T follicular helper cell (primary cell): ENCODE data around the gene ATXN1L.
A peak's percentile ranks its signal among the peaks of the same experiment; 100 is the strongest.
"Not testable (repeated sequence)": the region's sequence is repeated elsewhere in the genome, so short reads cannot be mapped to it uniquely, and the experiment has no call there.

ENCODE experiments used
- DNase-seq: peaks from one replicate; pipeline ENCODE4 v3.0.0-alpha.2; 2020; ENCODE audit warnings: low read depth

ATXN1L gene

DNA sequence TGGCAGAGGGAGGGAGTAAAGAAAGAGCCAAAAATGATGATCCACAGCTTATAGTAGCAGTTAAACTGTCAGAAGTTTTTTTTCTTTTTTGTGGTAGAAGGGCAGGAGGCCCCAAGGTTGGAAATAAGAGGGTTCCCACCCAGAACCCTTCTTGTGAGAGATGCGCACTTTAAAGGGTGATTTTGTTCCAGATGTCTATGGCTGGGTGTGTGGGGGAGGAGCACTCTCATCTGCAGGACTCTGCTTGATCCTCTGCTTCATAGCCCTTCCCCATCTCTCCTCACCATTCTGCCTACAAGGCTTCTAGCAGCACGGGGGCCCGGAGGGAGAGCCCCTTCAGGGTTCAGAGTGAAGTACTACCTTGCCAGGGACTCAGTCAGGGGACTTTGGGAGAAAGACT lies 6.4 kb downstream of the ATXN1L start:
- no peak for DNase-seq

DNA sequence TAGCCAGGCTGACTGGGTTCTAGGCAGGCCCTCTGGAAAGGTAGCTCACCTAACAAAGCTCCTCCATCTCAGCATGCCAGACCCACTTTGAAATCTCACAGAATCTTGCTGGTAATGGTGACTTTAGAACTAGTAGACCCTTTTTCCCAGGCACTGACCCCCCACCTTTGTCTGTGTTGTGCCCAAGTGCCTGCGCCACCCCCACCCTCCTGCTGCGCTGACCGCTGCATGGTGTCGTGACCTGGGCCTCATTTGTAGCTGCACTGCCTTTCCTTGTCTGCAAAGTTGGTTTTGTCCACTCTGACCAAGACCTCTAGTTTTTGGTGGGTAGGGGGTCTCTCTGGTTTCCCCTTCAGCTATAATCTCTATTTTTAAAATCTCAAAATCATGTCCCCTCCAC lies 6.8 kb downstream of the ATXN1L start:
- DNase-seq = no peak

DNA sequence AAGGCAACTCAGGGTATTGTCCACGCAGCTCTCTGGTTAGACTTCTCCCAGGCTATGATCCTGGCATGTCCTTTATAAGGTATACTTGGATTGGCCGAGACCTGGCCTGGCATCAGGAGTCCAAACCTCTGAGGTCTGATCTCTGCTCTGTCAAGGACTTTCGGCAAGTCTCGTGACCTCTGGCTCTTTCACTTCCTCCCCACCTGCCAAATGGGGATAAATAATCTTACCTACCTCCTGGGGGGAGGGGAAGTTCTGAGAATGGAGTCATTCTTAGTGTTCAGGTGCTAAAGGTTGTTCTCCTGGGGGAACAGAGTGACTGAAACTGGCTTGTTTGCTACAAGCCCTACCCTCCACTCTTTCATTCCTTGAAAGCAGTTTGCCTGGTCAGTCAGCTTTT lies 7.6 kb downstream of the ATXN1L start:
- no peak for DNase-seq

DNA sequence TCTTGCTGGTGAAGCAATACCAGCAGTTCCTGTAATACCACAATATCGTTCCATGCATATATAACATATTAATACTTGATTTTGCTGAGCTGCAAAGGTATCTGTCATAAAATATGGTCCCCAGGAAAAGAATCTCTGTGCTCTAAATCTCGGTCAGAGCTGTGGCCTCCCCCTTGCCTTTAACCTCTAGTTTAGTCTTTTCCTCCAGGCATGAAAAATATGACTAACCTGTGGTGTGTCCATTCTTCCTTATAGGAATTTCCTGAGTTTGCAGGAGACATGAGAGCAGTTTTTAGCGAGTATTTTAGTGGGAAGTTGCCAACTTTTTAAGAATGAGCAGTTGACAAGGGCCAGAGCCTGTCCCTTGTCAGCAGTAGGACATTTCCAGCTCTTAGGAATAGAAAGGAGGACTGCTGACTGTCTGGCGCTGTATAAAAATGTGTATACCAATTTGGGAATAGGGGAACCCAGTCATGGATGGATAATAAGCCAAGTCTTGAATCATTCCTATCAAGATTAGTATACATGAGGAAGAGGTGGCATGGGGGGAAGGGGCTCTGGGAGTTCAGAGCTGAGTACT lies 8.7 kb downstream of the ATXN1L start:
- DNase-seq = no peak

DNA sequence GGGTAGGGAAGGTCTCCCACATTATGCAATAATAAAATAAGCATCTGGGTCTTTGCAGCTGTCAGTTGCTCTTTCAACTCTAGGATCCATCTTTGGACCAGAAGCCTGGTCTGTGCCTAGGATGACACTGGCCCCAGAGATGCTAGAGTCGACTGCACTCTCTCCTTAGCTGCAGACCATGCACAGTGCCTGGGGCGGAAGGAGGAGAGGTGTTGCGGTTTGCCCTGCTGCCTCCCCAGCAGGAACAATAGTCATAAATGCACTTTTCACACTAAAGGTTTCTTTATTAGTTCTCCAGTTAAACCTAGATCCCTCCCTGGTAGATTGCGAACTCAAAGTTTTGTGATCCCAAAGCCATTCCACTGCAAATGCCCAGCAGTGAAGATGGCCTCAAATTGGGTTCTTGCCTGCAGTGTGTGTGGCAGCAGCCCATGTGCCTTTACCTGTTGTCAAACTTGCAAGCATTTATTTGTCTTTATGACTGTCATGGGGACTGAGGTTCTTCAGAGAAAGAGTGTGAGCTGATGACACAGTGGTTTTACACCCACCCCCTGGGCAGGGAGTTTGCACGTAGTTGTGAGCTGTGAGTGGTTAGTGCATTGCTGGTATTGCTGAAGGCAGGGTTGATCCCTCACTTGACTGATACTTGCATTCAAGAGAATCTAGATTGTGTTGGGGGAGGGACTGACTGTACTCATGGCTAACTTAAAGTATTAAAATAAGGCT lies 10.3 kb downstream of the ATXN1L start:
- no peak for DNase-seq

DNA sequence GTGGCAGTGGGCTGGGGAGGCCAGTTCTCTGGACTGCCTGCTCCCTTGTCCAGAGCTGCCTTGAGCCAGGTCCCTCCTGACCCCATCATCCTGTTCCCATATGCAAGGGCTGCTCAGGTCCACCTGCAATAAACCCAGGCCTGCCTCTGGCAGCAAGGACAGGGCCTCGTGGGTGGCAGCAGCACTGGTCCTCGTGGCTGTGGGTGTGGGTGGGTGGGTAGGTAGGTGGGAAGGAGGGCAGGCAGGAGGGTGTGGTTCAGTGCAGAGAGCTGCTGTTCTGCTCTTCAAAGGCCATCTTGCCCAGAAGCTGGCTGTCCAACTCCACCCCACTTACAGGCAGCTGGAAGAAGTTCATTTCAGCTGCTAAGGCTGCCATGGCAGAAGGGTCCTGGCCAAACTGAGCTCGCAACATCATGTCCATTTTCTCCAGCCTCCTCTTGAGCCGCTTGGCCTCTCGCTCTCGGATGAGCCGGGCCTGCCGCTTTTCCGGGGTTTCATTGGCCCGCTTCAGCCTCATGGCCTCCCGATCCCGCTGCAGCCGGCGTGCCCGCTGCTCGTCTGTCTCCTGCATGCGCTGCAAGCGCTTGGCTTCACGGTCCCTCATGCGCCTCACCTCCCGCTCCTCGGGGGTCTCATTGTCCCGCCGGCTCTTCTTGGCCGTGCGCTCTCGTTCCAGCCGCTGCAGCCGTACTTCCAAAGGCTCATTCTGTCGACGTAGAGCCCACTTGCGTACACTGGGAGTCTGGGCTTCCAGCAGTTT lies 14.2 kb downstream of the ATXN1L start:
- no peak for DNase-seq

DNA sequence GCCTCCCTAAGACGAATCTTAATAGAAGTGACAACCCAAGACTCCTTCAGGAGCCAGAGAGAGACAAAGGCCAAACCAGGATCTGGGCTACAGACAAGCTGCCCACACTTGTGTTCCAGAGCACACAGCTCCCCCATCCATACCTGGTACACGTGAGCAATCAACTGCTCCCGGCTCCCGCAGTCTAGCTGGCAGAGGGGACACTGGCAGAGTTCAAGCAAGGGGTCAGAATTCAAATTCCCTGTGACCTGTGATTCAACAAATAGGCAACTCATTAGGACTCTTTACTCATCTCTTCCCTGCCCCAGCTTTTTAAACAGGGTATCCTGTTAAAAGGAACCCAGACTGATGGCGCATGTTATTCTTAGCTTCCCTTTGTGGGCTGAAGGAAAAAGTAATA lies 18.2 kb downstream of the ATXN1L start:
- DNase-seq = no peak

DNA sequence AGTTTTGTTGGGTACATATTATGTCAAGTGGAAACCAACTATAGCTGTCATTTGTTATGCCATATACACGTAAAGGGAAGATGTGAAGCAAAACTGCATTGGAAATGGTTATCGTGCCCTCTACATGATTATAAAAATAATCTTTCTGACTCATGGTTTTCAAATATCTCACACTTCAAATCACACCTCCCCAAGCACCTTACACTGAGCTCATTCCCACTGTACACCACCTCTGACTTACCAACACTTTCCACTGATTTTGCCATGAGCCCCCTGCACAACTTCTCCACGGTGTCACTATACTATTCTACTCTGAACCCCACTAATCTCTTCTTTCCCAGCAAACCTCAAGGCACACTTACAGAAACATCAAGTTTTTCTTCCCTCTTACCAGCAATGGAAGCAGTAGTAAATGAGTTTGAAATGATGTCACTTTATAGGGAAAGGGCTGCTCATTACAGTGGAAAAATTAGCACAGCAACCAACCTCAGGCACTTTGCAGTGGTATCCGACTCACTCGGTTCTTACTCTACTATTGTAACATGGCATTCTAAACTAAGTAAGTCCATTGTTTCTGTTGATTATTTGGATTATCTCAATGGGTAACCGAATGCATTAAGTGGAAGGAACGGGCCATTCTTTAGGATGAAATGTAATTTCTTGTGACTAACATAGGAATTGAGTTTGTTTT lies 19.5 kb downstream of the ATXN1L start:
- no peak for DNase-seq

DNA sequence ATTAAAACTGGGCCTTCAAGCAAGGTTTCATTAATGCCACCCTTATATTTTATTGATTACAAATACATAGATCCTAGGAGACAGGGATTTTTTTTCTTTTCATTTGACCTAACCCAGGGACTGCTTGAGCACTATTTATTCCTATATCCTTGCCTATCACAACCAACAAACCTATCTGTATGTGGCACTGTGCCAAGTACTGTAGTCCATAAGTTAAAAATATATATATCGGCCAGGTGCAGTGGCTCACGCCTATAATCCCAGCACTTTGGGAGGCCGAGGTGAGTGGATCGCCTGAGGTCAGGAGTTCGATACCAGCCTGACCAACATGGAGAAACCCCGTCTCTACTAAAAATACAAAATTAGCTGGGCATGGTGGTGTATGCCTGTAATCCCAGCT lies 21.4 kb downstream of the ATXN1L start:
- not testable (repeated sequence) for DNase-seq

DNA sequence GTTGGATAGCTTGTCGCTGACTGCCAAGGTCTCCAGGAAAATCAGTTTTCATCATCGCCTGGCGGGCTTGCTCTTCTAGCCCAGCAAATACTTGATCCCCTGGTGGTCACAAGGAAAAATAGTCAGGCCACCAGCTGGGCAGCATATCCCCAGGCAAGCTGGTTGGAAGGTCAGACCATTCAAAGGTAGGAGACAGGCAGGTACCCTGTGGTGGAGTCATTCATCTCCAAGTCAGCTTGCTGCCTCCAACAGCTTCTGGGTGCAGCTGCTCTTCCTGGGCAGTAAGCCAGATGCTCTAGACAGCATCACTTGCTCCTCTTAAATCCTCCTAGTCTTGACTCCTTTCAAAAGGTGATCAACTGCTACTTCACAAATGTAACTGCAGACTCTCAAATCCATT lies 22.2 kb downstream of the ATXN1L start:
- DNase-seq = no peak

DNA sequence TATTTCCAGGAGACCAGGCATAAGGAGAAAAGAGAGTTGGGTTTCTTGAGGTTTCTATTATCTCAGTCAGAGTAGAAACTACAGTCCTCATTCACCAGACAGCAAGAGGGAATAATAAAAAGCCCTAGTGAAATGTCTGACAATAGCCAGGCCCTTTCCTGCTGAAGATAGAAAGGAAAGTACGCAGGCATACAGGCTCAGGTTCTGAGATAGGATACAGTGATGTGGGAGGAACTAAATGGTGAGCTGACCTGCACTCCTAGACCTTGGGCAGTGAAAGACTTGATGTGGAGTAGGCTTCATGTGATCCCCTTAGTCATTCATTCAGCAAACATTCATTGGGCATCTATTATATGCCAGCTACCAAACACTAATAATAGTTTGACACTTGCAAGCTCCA lies 23.3 kb downstream of the ATXN1L start:
- no peak for DNase-seq

DNA sequence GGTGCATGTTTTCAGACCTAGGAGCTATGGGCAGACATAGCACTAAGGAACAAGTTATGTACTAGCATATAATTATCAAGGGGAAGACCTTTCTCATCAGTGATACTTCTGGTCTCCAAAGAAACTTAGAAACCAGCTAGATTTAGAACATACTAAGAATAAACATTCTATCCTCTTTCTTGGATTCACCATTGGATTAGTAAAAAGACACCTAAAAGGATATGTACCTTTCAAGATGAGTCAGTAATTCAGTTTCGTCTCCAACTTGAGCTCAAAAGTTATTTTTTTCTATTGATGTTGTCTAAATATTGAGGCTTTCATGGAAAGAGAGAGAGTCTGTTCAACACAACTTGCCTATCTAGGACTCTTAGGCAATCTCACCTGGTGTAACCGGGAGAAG lies 25.0 kb downstream of the ATXN1L start:
- DNase-seq = no peak

DNA sequence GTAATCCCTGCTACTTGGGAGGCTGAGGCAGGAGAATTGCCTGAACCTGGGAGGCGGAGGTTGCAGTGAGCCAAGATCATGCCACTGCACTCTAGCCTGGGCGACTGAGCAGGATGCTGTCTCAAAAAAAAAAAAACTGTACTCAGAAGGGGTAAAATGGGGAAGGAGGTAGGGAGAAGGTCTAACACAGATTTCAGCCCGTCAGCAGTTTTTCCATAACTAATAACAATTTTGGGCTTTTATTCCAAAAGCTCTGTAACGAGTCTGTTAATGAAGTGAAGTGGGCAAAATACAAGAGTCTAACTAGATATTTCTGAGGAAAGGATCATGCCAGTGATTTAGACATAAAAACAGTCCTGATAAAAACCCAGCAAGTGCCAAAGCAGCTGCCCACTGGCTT lies 27.4 kb downstream of the ATXN1L start:
- DNase-seq = no peak

DNA sequence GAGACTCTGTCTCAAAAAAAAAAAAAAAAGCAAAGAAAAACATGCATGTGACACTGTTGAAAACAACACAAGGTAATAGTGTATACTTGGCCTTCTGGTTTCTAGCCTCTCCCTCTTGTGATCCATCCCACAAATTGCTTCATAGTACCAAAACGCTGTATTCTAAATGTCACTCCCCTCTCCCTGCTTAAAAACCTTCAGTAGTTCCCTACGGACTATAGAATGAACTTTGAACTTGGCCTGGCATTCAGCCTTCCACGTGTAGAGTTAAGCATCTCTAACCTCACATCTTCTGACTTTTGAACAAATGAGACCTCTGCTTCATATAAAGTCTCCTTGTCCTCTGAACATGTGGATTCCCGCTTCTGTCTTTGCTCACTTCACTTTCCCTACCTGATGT lies 33.1 kb downstream of the ATXN1L start:
- DNase-seq = no peak

DNA sequence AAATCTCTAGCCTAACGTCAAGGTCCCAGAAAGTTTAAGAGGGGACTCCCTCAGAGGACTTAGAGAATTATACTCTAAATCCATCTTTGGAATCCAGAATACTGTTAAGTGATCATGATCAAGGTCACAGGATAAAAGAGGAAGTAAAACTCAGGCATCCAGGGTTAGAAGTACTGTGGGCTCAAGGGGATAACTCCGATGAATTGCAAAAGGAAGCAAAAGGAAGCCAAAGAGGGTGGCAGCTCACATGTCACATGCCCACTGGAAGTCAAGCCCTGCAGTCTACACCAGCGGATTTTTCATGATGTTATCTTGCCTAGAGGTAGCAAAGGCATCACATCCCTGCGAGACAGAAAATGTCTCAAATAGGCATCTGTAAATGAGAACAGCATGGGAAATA lies 34.4 kb downstream of the ATXN1L start:
- no peak for DNase-seq

DNA sequence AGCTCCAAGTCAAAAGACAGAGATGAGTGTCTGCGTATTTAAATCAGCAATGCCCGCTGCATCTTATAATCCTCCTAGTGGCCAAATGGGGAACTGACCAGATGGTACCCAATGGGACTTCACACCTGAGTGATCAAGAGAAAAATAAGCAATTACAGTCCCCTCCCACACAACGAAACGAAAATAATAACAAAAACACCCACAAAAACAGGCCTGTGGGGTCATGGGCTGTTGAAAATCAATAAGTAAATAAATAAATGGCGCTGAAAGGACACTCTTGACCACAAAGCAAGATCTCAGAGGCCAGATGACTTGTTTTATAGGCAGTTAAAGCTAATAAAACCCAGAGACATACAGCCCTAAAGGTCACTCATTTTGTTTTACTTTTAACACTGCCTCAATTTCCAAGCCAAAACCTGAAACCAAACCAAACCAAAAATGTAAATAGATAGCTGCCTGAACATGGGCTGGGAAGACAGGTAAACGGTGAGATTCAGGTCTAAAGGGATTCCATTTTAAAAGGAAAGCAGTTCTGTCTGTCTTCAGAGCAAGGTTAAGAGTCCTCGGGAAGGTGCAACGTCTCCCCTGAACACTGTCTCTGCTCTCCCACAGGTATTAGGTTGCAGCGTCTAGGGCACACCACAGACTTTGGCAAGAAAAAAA lies 36.9 kb downstream of the ATXN1L start:
- DNase-seq = peak; percentile 75

DNA sequence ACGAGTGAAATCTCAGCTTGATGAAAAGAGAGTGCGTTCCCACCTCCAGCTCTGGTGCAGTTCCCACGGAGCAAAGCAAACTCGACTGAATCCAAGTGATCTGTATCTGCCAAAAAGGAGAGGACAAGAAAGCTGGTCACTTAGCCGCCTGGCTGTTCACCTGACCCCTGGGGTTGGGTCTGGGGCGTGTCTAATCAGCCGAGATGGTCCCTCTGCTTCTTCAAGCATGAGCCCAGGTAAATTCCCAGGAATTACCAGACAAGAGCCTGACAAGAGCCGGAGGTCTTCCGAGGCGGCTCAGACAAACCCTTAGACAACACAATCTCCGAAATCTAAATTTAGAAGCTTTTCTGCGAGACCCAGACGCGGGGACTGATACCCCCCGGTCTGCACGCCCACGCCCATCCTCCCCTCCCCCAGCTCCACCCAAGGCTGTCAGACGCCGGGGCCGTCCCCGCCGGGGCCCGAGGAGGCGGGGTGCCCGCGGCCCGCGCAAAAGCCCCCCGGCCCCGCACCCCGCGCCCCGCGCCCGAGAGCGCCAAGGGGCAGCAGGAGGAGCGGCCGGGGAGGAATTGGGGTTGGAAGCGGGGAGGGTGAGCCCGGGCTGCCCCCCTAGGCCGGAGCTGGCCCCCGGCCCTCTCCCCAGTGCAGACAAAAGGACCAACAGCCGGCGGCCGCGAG lies 37.5 kb downstream of the ATXN1L start:
- peak; percentile 44 for DNase-seq

DNA sequence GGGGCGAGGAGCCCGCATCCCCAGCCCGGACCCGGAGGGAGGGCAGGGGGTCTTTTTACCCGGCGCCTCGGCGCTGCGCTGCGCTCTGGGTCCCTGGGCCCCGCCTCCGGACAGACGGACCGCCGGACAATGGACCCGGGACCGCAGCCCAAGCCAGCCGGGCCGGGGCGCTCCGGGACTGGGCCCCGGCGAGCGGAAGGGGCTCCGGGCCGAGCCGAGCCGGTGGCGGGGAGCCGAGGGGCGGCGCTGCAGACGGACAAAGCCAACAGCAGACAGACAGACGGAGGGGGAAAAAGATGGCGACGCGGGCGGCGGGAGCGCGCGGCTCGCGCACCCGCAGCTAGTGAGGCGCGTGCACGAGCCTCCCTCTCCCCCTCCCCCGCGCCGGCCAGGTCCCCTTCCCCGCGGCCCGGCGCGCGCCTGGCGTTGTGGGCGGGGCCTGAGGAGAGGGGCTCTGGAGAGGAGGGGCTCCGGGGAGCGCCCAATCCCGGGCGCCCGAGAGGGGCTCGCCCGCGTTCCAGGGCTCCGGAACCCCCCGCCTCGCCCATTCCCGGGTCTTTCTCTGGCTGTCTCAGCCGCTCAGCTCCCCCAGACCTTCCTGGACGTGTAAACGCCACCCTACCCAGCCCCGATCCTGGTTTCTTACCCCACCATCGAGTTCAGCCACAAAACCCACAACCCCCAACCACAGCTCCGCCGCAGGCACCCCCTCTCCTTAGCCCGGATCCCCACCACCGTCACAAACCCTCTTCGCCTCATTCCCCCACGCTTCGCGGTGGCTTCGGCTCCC lies 38.3 kb downstream of the ATXN1L start, which contains the start of gene ZNF821:
Gene ZNF821 (minus strand): TSS at position 334 of the 790 bp plus-strand sequence. CDS start 4,236 bp downstream, outside the sequence.
- DNase-seq = peak; percentile 61

DNA sequence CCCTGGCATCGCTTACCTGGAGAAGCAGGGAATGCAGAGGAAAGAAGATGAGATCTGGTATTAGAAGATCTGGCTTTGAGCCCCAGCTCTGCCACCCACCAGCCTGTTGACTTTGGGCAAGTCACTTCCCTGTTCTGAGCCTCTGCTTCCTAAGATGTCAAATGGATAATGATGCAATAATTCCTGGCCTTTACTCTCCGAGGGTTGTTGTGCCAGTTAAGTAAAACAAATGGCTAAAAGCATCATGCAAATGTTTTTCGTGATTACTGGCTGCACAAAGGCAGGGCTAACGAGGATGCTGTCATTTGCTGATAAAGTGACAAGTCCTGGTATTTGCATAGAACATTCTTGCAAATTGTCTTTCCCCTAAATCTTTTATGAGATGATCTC lies 39.5 kb downstream of the ATXN1L start:
- no peak for DNase-seq

DNA sequence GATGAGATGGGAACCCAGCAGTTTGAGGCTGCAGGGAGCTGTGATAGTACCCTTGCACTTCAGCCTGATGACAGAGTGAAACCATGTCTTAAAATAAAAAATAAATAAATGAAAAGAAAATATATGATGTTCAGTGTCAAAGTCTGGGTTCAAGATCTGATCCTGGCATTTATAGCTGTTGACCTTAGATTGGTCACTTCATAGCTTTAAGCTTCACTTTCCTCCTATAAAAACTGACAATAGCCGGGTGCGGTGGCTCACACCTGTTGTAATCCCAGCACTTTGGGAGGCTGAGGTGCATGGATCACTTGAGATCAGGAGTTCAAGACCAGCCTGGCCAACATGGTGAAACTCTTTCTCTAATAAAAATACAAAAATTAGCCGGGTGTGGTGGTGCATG lies 43.4 kb downstream of the ATXN1L start:
- no peak for DNase-seq

DNA sequence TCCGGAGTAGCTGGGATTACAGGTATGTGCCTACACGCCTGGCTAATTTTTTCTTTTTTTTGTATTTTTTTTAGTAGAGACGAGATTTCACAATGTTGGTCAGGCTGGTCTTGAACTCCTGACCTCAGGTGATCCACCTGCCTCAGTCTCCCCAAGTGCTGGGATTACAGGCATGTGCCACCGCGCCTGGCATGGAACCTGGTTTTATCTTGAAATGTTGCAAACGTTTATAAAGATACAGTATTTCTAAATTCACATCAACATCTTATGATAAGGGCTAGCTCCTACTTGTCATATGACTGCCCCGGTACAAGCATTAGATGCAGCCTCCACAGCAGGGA lies 48.1 kb downstream of the ATXN1L start:
- no peak for DNase-seq
